ENCODE data around the gene FMN2. TPM values are rescaled to one million over a fixed set of nuclear protein-coding genes. Genes with fewer than 3 reads are reported as not detected.

Gene FMN2
- total RNA-seq, 1 donor from 2014 or later = 0.52 TPM

DNA sequence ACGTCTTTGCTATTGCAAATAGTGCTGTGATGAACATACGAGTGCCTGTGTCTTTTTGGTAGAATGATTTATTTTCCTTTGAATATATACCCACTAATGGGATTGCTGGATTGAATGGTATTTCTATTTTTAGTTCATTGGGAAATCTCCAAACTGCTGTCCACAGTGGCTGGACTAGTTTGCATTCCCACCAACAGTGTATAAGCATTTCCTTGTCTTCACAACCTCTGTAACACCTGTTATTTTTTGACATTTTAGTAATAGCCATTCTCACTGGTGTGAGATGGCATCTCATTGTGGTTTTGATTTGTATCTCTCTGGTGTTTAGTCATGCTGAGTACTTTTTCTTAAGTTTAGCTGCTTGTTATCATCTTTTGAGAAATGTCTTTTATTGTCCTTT is 215.0 kb downstream of the FMN2 start:
- no peak for DNase-seq
- no peak for ATAC-seq
- no peaks in the 10 kb centered on the region for H3K9me3 ChIP-seq
- H3K36me3 ChIP-seq = no peaks in the 10 kb centered on the region
- H3K27ac ChIP-seq = no peak overlapping the region
- H3K4me1 ChIP-seq = no peaks in the 10 kb centered on the region
- H3K27me3 ChIP-seq = no peaks in the 10 kb centered on the region
- H3K4me3 ChIP-seq = no peak overlapping the region
- TF ChIP-seq, protein P1, sequence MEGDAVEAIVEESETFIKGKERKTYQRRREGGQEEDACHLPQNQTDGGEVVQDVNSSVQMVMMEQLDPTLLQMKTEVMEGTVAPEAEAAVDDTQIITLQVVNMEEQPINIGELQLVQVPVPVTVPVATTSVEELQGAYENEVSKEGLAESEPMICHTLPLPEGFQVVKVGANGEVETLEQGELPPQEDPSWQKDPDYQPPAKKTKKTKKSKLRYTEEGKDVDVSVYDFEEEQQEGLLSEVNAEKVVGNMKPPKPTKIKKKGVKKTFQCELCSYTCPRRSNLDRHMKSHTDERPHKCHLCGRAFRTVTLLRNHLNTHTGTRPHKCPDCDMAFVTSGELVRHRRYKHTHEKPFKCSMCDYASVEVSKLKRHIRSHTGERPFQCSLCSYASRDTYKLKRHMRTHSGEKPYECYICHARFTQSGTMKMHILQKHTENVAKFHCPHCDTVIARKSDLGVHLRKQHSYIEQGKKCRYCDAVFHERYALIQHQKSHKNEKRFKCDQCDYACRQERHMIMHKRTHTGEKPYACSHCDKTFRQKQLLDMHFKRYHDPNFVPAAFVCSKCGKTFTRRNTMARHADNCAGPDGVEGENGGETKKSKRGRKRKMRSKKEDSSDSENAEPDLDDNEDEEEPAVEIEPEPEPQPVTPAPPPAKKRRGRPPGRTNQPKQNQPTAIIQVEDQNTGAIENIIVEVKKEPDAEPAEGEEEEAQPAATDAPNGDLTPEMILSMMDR (IDR thresholded peaks at IDR 0.05) = no peak
- intact Hi-C loops (cut with DNase I) = no loop called here

DNA sequence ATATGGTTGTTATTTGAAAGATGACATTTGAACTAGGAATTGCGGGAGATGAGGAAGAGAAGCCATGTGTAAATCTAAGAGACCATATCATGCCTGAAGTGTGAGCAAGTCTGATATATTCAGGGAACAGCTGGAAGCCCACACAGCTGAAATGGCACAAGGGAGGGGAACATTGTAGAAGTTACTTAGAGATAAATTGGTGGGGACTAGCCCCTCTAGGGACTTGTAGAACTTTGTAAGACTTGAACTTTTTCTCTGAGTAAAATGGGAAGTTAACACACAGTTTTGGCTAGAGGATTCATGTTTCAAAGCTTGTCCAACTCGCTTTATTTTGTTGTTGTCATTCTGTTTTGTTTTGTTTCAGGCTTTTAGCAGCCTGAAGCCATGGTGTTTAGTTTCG is 216.4 kb downstream of the FMN2 start:
- DNase-seq = no peak
- TF ChIP-seq, protein P1 (IDR thresholded peaks at IDR 0.05) = no peak
- no peak overlapping the region for H3K4me3 ChIP-seq
- intact Hi-C loops (cut with DNase I) = no loop called here
- H3K27me3 ChIP-seq = no peaks in the 10 kb centered on the region
- H3K36me3 ChIP-seq = no peaks in the 10 kb centered on the region
- no peak overlapping the region for H3K27ac ChIP-seq
- H3K9me3 ChIP-seq = no peaks in the 10 kb centered on the region
- no peaks in the 10 kb centered on the region for H3K4me1 ChIP-seq
- ATAC-seq = no peak

DNA sequence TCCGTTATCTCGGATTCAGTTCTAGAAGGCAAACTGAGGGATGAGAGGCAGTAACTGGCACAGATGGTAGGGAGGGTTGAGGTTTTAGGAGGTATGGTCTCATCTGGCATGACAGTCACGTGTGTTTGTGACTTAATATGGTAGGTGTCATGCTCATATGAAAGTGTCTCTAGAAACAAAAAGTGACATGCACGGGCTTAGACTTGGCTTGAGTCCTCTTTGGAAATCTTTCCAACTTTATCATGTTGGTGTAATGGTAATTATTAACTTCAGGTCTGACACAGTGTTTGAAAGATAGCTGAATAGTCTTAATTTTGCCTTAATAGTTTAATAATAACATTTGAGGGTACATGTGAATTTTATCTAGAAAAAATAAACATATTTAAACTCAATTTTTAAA is 218.1 kb downstream of the FMN2 start:
- no peak overlapping the region for H3K27ac ChIP-seq
- no peak for ATAC-seq
- intact Hi-C loops (cut with DNase I) = no loop called here

DNA sequence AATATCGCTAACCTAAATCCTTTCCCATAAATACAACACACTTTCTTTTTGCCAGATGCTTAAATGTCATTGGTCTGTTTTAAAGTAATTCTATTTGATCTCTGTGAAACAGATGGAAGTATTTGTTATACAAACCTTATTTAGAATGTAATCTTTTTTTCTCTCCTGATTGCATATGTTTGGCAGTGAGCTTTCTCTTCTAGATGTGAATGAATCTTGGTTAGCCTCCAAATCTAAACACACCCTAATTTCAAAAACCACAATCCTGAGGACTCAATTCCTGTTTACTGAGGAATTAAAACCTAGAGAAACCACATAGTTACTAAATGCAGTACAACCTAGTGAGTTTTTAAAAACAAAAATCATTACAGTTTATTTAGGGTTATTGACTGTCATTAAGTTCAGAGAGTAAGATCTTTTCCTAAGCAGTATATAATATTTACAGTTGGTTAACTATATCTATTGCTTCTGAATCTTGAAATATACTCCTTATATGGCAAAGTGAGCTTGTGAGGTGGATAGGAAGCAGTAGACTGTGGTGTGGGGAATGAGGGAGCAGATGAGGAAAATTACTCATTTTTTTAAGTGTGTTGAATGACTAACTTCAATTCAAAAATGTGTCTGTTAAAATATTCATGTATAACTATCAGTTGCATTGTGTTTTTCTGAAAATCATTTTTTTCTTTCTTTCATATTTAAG is 218.7 kb downstream of the FMN2 start:
- Histone ChIP-seq H3K27ac (no peak overlapping the region), H3K36me3 (no peaks in the 10 kb centered on the region), H3K27me3 (no peaks in the 10 kb centered on the region), H3K4me1 (no peaks in the 10 kb centered on the region), H3K9me3 (no peaks in the 10 kb centered on the region), H3K4me3 (no peak overlapping the region)
- TF ChIP-seq, protein P1 (IDR thresholded peaks at IDR 0.05) = no peak
- DNase-seq (no peak), ATAC-seq (peak; percentile 31)
- intact Hi-C loops (cut with DNase I) = no loop called here

More for the DNA sequence above, 218.1 kb downstream of the FMN2 start:
- DNase-seq = no peak
- Histone ChIP-seq H3K36me3 (no peaks in the 10 kb centered on the region), H3K4me1 (no peaks in the 10 kb centered on the region), H3K9me3 (no peaks in the 10 kb centered on the region), H3K4me3 (no peak overlapping the region), H3K27me3 (no peaks in the 10 kb centered on the region)
- TF ChIP-seq, protein P1 (IDR thresholded peaks at IDR 0.05) = no peak

DNA sequence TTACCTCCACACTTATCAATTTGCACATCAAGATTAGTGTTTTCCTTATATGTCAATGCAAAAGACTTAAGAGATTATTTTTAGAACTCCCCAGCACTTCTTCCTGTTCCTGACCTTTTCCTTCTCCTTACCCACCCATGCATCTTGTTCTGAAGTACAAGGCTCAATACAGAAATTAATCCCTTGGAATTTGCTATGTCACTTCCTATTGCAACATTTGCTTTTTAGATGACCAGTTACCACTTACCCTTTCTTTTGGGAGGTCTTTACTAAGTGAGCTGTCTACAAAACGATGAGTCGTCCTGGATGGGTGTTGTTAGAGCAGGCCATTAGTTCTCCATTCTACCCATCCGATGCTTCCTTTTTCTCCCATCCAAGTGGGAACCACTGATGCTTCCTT is 221.2 kb downstream of the FMN2 start:
- no peak for ATAC-seq
- H3K9me3 ChIP-seq = no peaks in the 10 kb centered on the region
- H3K4me3 ChIP-seq = no peak overlapping the region
- TF ChIP-seq, protein P1 (IDR thresholded peaks at IDR 0.05) = no peak
- no peak overlapping the region for H3K27ac ChIP-seq
- H3K27me3 ChIP-seq = no peaks in the 10 kb centered on the region
- no peaks in the 10 kb centered on the region for H3K36me3 ChIP-seq
- no peak for DNase-seq
- H3K4me1 ChIP-seq = no peaks in the 10 kb centered on the region
- intact Hi-C loops (cut with DNase I) = no loop called here
